PFSK-1 (cell line): ENCODE measurements around the gene KRTAP10-12.

Experiments used
- FOXP2 ChIP-seq: optimal IDR thresholded peaks from 2 replicates; pipeline ENCODE3; 2011; ENCODE audit warnings: borderline replicate concordance, control low read depth, inconsistent platforms; ENCODE audit not compliant: insufficient read depth; ENCODE audit errors: extremely low read length, extremely low read depth
- POLR2AphosphoS5 ChIP-seq: IDR thresholded peaks from 2 replicates; pipeline ENCODE4 v1.6.1; 2012; ENCODE audit warnings: low read depth, mild to moderate bottlenecking, control low read depth, low read length, moderate library complexity
- TAF1 ChIP-seq: IDR thresholded peaks from 2 replicates; pipeline ENCODE4 v1.6.1; 2012; ENCODE audit warnings: low read length, control low read depth, borderline replicate concordance; ENCODE audit not compliant: insufficient read depth
- TF ChIP-seq, protein P1 (sequence below), 2 experiments: IDR thresholded peaks; 2 replicates each; pipeline versions ENCODE4 v1.6.1 to v1.8.0; 2011 to 2012; ENCODE audit warnings: low read depth in 2 of 2, low read length in 2 of 2, control low read depth in 1 of 2, inconsistent platforms in 1 of 2, mild to moderate bottlenecking in 1 of 2, moderate library complexity in 1 of 2; ENCODE audit not compliant: insufficient read depth in 1 of 2

- TF ChIP-seq, protein P1, sequence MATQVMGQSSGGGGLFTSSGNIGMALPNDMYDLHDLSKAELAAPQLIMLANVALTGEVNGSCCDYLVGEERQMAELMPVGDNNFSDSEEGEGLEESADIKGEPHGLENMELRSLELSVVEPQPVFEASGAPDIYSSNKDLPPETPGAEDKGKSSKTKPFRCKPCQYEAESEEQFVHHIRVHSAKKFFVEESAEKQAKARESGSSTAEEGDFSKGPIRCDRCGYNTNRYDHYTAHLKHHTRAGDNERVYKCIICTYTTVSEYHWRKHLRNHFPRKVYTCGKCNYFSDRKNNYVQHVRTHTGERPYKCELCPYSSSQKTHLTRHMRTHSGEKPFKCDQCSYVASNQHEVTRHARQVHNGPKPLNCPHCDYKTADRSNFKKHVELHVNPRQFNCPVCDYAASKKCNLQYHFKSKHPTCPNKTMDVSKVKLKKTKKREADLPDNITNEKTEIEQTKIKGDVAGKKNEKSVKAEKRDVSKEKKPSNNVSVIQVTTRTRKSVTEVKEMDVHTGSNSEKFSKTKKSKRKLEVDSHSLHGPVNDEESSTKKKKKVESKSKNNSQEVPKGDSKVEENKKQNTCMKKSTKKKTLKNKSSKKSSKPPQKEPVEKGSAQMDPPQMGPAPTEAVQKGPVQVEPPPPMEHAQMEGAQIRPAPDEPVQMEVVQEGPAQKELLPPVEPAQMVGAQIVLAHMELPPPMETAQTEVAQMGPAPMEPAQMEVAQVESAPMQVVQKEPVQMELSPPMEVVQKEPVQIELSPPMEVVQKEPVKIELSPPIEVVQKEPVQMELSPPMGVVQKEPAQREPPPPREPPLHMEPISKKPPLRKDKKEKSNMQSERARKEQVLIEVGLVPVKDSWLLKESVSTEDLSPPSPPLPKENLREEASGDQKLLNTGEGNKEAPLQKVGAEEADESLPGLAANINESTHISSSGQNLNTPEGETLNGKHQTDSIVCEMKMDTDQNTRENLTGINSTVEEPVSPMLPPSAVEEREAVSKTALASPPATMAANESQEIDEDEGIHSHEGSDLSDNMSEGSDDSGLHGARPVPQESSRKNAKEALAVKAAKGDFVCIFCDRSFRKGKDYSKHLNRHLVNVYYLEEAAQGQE (IDR thresholded peaks at IDR 0.05; ENCODE audit: insufficient read depth in 1 of 2, low read depth in 2 of 2, low read length in 2 of 2), result no peak
- TF ChIP-seq POLR2AphosphoS5, result no peak
- TF ChIP-seq FOXP2, result no peak
- TF ChIP-seq TAF1, result no peak
Observed at GRCh38 chr21:44716984-44717383, 20.0 kb downstream of the KRTAP10-12 start.
